Mesangial cell (primary cell): ENCODE measurements around the gene PSMD3. TPM values are rescaled to one million over a fixed set of nuclear protein-coding genes. Genes with fewer than 3 reads are reported as not detected.

Experiments
- total RNA-seq: library from RNA; depleted of rRNA; stranded (reverse); fragments of >200 nt; gene quantifications from 2 replicates; pipeline ENCODE4 v1.2.3, GENCODE V29; 2015

Gene PSMD3
- 120 and 196 TPM in 2 replicates for total RNA-seq

GRCh38 chr17:39980351-39981206 is at the start of gene PSMD3:
TSS of gene PSMD3 (plus strand) at chr17:39980807. CDS start at chr17:39980971, 164 bp downstream.

GRCh38 chr17:39962642-39963220 is 17.9 kb upstream of the PSMD3 start, which contains the start of gene GSDMA:
TSS of gene GSDMA (plus strand) at chr17:39963004. CDS start at chr17:39965688, 2,684 bp downstream.

DNA sequence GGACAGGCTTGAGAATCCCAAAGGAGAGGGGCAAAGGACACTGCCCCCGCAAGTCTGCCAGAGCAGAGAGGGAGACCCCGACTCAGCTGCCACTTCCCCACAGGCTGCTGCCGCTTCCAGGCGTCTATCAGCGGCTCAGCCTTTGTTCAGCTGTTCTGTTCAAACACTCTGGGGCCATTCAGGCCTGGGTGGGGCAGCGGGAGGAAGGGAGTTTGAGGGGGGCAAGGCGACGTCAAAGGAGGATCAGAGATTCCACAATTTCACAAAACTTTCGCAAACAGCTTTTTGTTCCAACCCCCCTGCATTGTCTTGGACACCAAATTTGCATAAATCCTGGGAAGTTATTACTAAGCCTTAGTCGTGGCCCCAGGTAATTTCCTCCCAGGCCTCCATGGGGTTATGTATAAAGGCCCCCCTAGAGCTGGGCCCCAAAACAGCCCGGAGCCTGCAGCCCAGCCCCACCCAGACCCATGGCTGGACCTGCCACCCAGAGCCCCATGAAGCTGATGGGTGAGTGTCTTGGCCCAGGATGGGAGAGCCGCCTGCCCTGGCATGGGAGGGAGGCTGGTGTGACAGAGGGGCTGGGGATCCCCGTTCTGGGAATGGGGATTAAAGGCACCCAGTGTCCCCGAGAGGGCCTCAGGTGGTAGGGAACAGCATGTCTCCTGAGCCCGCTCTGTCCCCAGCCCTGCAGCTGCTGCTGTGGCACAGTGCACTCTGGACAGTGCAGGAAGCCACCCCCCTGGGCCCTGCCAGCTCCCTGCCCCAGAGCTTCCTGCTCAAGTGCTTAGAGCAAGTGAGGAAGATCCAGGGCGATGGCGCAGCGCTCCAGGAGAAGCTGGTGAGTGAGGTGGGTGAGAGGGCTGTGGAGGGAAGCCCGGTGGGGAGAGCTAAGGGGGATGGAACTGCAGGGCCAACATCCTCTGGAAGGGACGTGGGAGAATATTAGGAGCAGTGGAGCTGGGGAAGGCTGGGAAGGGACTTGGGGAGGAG is 34.7 kb downstream of the PSMD3 start, which contains the start of gene CSF3:
CSF3 (plus strand) TSS at position 436 of the 993 bp plus-strand sequence; CDS start at position 471, 35 bp downstream.

Other genes with a start within 250 kb of the PSMD3 start
- gene GRB7, start 242.9 kb upstream of the PSMD3 start, total RNA-seq, result 11.4 and 31.8 TPM in 2 replicates
- not detected in 2 replicates for gene IKZF3, start 116.5 kb upstream of the PSMD3 start, total RNA-seq
- not detected in 2 replicates for gene ZPBP2, start 112.6 kb upstream of the PSMD3 start, total RNA-seq
- gene GSDMB, start 62.2 kb upstream of the PSMD3 start, total RNA-seq, result 0.65 and 1.1 TPM in 2 replicates
- gene ORMDL3, start 53.2 kb upstream of the PSMD3 start, total RNA-seq, result 34.9 and 39.0 TPM in 2 replicates
- 0.13 TPM in 1 of 2 replicates, not detected in the other for gene LRRC3C, start 53.1 kb upstream of the PSMD3 start, total RNA-seq
- gene GSDMA, start 17.8 kb upstream of the PSMD3 start, total RNA-seq, result not detected in 2 replicates
- not detected in 2 replicates for gene CSF3, start 34.6 kb downstream of the PSMD3 start, total RNA-seq
- gene MED24, start 73.6 kb downstream of the PSMD3 start, total RNA-seq, result 93.0 and 95.7 TPM in 2 replicates
- 9.5 and 27.9 TPM in 2 replicates for gene THRA, start 82.2 kb downstream of the PSMD3 start, total RNA-seq
- gene NR1D1, start 119.8 kb downstream of the PSMD3 start, total RNA-seq, result 2.1 and 4.6 TPM in 2 replicates
- 32.4 and 34.4 TPM in 2 replicates for gene MSL1, start 141.2 kb downstream of the PSMD3 start, total RNA-seq
- gene CASC3, start 159.7 kb downstream of the PSMD3 start, total RNA-seq, result 24.2 and 26.6 TPM in 2 replicates
- 1.8 and 3.4 TPM in 2 replicates for gene RAPGEFL1, start 196.7 kb downstream of the PSMD3 start, total RNA-seq
- gene WIPF2, start 238.5 kb downstream of the PSMD3 start, total RNA-seq, result 11.2 and 12.7 TPM in 2 replicates